ENCODE data around the gene PREPL. TPM values are rescaled to one million over a fixed set of nuclear protein-coding genes. Genes with fewer than 3 reads are reported as not detected.

PREPL gene
- total and polyA plus RNA-seq, 2 experiments from 2014 or later: 31.0 to 52.9 TPM

GRCh38 chr2:44321360-44321759, 39.9 kb downstream of the PREPL start:
- DNase-seq (ENCODE audit: low read depth in 1 of 2, low spot score in 1 of 2): no peak
- H3K27ac ChIP-seq: no peak overlapping the region
- H3K4me3 ChIP-seq: no peak overlapping the region
- H3K4me1 ChIP-seq (ENCODE audit: low read depth): no peaks in the 10 kb centered on the region
- peaks cover 43% of the 10 kb centered on the region for H3K36me3 ChIP-seq
- no peak for TF ChIP-seq CTCF (IDR thresholded peaks at IDR 0.05; ENCODE audit: low read depth, low read length)
- no peaks in the 10 kb centered on the region for H3K9me3 ChIP-seq (ENCODE audit: low read depth)
- H3K27me3 ChIP-seq: no peaks in the 10 kb centered on the region

- Histone ChIP-seq H3K4me3 (no peak overlapping the region), H3K27ac (no peak overlapping the region), H3K4me1 (ENCODE audit: low read depth) (no peaks in the 10 kb centered on the region), H3K36me3 (peaks cover 43% of the 10 kb centered on the region), H3K9me3 (ENCODE audit: low read depth) (no peaks in the 10 kb centered on the region), H3K27me3 (no peaks in the 10 kb centered on the region)
- TF ChIP-seq CTCF (IDR thresholded peaks at IDR 0.05; ENCODE audit: low read depth, low read length): no peak
- DNase-seq (ENCODE audit: low read depth in 1 of 2, low spot score in 1 of 2): no peak
Observed at GRCh38 chr2:44320832-44321231, 40.5 kb downstream of the PREPL start.

- DNase-seq (ENCODE audit: low read depth in 1 of 2, low spot score in 1 of 2): no peak
- no peaks in the 10 kb centered on the region for H3K27me3 ChIP-seq
- no peaks in the 10 kb centered on the region for H3K4me1 ChIP-seq (ENCODE audit: low read depth)
- no peak overlapping the region for H3K4me3 ChIP-seq
- H3K36me3 ChIP-seq: peaks cover 16% of the 10 kb centered on the region
- no peak for TF ChIP-seq CTCF (IDR thresholded peaks at IDR 0.05; ENCODE audit: low read depth, low read length)
- H3K9me3 ChIP-seq (ENCODE audit: low read depth): no peaks in the 10 kb centered on the region
- H3K27ac ChIP-seq: no peak overlapping the region
Observed at GRCh38 chr2:44315945-44316344, 45.3 kb downstream of the PREPL start.

- no peaks in the 10 kb centered on the region for H3K27me3 ChIP-seq
- peaks cover 10% of the 10 kb centered on the region for H3K36me3 ChIP-seq
- H3K4me3 ChIP-seq: no peak overlapping the region
- no peak for TF ChIP-seq CTCF (IDR thresholded peaks at IDR 0.05; ENCODE audit: low read depth, low read length)
- peaks cover 7% of the 10 kb centered on the region for H3K9me3 ChIP-seq (ENCODE audit: low read depth)
- no peaks in the 10 kb centered on the region for H3K4me1 ChIP-seq (ENCODE audit: low read depth)
- H3K27ac ChIP-seq: no peak overlapping the region
- no peak for DNase-seq (ENCODE audit: low read depth in 1 of 2, low spot score in 1 of 2)
Observed at GRCh38 chr2:44314362-44314761, 46.9 kb downstream of the PREPL start.

- no peaks in the 10 kb centered on the region for H3K4me1 ChIP-seq (ENCODE audit: low read depth)
- H3K27ac ChIP-seq: no peak overlapping the region
- DNase-seq (ENCODE audit: low read depth in 1 of 2, low spot score in 1 of 2): no peak
- no peaks in the 10 kb centered on the region for H3K27me3 ChIP-seq
- H3K36me3 ChIP-seq: peaks cover 4% of the 10 kb centered on the region
- no peak for TF ChIP-seq CTCF (IDR thresholded peaks at IDR 0.05; ENCODE audit: low read depth, low read length)
- peaks cover 11% of the 10 kb centered on the region for H3K9me3 ChIP-seq (ENCODE audit: low read depth)
- no peak overlapping the region for H3K4me3 ChIP-seq
Observed at GRCh38 chr2:44310287-44310686, 51.0 kb downstream of the PREPL start.

- H3K27ac ChIP-seq: no peak overlapping the region
- TF ChIP-seq CTCF (IDR thresholded peaks at IDR 0.05; ENCODE audit: low read depth, low read length): no peak
- no peaks in the 10 kb centered on the region for H3K27me3 ChIP-seq
- DNase-seq (ENCODE audit: low read depth in 1 of 2, low spot score in 1 of 2): no peak
- no peaks in the 10 kb centered on the region for H3K4me1 ChIP-seq (ENCODE audit: low read depth)
- H3K36me3 ChIP-seq: no peaks in the 10 kb centered on the region
- H3K9me3 ChIP-seq (ENCODE audit: low read depth): peaks cover 11% of the 10 kb centered on the region
- no peak overlapping the region for H3K4me3 ChIP-seq
Observed at GRCh38 chr2:44305882-44306281, 55.4 kb downstream of the PREPL start.

Measured in cardiac muscle cell (in vitro differentiated cells and primary cell).